ENCODE measurements around the gene UTF1. TPM values are rescaled to one million over a fixed set of nuclear protein-coding genes. Genes with fewer than 3 reads are reported as not detected.
"Not testable (repeated sequence)": the region's sequence is repeated elsewhere in the genome, so short reads cannot be mapped to it uniquely, and the experiment has no call there.

Gene UTF1
- total RNA-seq, 1 donor: under 0.01 TPM

DNA sequence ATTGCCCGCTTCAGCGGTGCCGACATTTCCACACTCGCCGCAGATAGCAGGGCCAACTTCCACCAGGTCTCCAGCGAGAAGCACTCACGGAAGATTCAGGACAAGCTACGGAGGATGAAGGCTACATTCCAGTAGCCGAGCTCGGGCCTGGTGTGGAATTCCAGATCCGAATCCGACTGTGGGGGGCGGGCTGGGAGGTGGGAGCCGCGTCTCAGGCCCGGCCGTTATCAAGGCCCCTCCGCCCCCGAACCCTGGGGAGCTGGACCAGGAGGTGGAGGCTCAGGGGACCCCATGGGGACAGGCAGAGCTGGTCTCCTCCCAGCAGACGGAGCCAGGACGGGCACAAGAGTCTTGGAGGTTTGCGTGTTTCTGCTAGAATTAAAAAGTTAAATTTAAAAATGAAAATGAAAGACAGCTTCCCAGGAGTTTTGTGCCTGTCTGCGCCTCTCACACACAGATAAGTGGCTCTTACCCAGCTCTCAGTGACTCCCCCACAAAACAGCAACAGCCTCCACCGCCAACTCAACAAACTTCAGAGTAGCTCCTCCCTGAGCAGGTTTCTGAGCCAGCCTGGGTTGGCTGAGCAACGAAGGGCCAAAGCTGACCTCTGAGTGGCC, 5.2 kb upstream of the UTF1 start:
- DNase-seq (ENCODE audit: low read depth in 2 of 3, low spot score in 2 of 3): no peak

DNA sequence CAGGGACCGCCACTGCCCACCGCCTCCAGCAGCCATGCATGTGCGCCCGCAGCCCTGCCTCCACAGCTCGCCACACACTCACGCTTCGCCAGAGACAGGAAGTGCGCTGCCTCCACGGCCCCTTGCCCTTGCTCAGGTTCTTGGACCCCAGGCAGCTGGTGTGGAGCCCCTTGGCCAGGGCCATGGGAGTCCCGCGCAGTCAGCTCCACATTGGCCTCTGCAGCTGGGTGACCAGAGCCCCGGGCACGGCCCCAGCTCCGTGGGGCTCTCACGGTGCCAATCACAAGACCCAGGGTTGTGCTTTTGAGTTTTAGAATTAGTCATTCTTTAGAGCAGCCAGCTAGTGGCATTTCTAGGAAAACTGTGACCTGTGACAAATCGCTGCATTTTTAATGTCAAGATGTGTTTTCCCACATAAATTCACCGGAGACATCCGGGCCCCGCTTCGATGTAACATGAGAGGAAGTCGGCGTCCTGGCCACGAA, 4.3 kb upstream of the UTF1 start:
- no peak for DNase-seq (ENCODE audit: low read depth in 2 of 3, low spot score in 2 of 3)

DNA sequence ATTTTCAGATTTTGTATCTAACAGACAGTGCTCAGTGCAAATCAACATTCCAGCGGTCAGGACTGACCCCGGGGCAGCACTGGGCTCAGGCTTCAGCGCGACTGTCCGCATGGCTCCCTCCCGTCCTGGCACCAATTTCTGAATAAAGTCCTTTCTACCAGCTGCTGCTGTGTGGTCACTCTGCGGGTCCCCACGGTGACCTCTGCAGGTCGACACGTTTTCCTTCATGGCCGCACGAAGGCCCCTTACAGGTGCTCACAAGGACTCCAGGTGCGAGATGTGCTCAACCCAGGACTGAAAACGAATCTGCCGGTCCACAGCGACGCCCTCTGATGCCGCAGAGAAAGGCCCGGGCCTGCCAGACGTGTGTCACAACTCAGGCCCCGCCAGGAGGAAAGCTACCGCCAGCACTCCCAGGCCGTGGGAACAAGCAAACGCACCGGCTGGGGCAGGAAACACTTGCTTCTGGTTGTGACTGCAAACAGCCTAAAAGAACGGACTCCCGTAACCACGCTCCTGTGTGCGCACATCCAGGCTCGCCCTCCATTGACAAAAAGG, 3.7 kb upstream of the UTF1 start:
- peak in 1 of 3 donors; percentile 57 for DNase-seq (ENCODE audit: low read depth in 2 of 3, low spot score in 2 of 3)

DNA sequence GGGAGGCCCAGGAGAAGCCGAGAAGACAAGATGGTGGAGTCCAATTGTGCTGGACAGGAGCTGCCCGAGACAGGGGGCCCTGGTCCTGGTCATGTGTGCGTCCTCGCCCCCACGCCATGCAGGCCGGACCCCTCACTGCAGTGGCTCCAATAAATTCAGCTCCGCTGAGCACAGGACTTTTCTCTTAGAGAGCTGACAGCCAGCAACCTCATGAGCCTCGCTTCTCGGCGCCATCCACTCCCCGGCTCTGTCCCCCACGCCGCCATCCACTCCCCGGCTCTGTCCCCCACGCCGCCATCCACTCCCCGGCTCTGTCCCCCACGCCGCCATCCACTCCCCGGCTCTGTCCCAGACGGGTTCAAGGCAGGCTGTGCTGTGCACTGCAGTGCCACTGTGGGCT, 2.8 kb upstream of the UTF1 start:
- DNase-seq (ENCODE audit: low read depth in 2 of 3, low spot score in 2 of 3): no peak

DNA sequence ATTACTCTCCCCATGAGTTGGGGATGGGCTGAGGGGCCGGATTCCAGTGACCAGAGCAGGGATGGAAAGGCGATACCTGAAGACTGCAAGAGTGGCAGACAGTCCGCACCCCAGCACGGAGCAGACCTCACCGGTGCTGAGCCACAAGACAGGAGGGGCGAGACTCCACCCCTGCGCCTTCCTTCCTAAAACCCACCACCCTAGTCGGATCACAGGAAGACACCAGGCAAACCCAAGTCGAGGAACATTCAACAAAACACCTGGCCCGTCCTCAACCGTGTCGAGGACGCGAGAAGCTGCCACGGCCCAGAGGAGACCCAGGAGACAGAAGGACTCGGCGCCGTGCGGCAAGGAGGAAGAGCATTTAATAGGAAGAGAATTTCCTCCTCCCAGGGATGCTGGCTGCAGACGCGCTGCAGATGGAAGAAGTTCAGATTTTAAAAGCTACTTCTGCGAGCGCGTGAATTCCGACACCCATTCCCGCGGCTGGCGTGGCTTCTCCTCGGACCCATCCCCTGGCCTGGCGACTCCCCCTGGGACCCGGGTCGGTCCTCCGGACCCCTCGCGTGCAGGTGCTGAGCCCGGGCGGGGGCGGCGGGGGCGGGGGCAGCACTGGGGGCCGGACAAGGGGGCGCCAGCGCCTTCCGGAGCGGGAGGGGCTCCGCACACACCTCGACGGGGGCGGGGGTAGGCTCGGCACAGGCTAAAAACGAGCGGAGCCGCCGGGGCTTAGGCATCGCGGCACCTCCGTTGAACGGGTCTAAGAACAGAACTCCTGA, 563 bp upstream of the UTF1 start:
- no peak for DNase-seq (ENCODE audit: low read depth in 2 of 3, low spot score in 2 of 3)

DNA sequence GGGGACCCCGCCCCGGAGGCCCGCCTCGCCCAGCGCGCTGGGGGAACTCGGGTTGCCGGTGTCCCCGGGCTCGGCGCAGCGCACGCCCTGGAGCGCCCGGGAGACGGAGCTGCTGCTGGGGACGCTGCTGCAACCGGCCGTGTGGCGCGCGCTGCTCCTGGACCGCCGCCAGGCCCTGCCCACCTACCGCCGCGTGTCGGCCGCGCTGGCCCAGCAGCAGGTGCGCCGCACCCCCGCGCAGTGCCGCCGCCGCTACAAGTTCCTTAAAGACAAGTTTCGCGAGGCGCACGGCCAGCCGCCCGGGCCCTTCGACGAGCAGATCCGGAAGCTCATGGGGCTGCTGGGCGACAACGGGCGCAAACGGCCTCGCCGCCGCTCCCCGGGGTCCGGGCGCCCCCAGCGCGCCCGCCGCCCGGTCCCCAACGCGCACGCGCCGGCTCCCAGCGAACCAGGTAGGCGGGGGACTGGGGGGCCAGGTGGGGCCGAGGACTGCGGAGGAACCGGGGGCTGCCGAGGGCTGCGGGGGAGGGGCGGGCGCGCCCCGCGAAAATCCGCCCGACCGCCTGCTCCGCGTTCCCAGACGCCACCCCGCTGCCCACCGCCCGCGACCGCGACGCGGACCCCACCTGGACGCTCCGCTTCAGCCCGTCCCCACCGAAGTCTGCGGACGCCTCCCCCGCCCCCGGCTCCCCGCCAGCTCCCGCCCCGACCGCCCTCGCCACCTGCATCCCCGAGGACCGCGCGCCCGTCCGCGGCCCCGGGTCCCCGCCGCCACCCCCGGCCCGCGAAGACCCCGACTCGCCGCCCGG, 574 bp downstream of the UTF1 start:
- DNase-seq (ENCODE audit: low read depth in 2 of 3, low spot score in 2 of 3): peak in 2 of 3 donors; percentile 76

DNA sequence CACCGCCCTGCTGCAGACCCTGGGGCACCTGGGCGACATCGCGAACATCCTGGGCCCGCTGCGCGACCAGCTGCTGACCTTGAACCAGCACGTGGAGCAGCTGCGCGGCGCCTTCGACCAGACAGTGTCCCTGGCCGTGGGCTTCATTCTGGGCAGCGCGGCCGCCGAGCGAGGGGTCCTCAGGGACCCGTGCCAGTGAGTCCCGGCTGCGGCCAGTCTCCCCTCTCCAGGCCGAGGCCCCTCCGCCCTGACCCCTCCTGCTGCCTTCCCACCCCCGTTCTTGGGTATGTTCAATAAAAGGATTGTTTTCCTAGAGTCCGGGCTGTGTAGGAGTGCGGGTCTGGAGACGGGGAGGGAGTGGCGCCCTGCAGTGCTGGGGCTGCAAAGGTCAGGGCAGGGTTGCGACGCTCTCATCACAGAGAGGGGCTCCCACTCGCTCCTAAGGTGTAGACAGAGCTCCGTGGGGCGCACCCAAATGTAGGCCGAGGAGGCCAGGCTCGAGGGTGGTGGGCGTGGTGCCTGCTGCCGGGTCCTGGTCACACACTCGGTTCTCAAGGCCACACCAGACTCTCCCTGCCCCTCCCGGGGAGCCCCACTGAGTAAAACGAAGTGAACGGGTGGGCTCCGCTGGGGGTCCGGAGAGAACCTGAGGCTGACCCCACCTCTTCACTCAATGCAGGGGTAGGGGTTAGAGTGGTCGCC, 1.4 kb downstream of the UTF1 start:
- no peak for DNase-seq (ENCODE audit: low read depth in 2 of 3, low spot score in 2 of 3)

DNA sequence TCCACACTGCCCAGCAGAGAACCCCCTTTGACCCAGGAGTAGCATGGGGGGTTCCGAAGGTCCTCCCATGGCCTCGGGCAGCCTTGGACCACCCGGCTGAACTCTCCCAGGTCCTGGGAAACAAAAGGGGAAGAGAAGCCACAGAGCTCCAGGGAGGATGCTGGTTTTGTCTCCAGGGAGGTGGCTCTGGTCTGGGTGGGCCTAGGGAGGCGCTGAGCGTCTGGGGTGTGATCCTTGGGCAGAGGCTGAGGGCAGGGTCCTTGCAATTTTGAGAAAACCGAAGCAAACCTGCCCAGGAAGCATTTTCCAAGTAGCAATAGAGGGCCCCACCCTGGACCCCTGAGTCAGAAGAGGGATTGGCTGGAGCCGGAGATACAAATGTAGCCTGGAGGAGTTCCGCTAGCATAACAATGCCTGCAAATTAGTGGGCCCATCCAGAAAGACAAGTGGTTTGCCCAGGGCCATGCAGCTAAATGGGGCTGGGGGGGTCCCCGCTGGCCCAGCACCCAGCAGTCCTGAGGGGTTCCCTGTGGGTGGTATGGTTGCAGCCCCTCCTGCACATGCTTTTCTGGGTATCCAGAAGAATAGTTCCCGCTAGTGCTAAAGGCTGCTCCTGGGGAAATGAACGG, 2.0 kb downstream of the UTF1 start:
- DNase-seq (ENCODE audit: low read depth in 2 of 3, low spot score in 2 of 3): no peak

DNA sequence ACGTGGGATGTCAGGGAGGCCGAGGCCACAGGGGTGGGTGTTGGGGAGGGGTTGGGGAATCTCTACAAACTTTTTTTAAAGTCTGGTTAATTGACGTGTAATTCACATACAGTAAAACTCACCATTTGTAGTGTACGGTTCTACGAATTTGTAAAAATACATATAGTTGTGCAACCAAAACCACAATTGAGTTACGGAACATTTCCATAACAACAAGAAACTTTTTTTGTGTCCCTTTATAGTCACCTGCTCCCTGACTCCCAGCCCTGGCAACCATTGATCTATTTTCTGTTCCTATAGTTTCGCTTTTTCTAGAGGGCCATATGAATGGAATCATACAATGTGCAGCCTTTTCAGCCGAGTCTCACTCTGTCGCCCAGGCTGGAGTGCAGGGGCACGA, 4.8 kb downstream of the UTF1 start:
- not testable (repeated sequence) for DNase-seq (ENCODE audit: low read depth in 2 of 3, low spot score in 2 of 3)

DNA sequence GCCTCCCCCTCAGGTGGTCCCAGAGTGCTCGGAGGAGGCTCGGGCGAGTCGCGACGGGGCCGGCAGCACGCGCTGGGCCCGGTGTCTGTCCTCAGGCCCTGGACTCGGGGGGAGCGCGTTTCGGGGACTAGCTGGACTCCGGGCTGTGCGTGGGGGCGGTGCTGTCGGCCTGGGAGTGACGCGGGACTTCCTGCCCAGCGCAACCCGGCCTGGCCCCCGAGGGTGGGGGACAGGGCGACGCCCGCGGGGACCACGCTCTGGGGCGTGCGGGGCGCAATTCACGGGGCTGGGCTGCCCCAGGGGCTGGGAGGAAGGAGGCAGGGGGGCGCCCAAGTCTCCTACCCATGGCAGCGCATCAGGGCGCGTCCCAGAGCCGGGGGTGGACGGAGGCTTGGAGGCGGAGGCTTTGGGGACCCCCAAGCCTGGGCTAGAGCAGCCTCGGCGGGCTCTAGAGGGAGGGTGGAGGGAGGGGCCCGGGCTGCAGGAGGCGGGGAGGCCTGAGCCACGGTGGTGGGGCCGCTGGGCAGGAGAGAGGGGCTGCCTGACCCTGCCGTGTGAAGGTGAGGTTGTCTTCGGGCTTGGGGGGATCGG, 5.3 kb downstream of the UTF1 start:
- no peak for DNase-seq (ENCODE audit: low read depth in 2 of 3, low spot score in 2 of 3)

DNA sequence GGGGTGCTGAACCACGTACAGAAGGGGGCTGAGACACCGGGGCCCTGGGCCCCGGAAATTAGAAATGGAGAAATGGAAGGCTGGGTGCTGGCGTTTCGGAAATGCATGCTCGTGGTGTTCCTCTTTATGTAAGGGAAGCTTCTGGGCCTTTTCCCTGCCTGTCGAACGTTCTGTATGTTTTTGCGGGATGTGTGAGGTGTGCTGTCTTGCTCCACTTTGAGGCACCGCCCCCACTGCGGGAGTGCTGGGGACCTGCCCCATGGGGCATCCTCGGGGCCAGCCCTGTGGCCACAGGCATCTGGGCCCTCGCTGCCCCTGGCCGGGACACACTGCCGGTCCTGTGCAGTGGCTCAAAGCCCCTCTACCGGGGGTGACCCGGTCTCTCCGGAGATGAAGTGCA, 5.9 kb downstream of the UTF1 start:
- DNase-seq (ENCODE audit: low read depth in 2 of 3, low spot score in 2 of 3): no peak

DNA sequence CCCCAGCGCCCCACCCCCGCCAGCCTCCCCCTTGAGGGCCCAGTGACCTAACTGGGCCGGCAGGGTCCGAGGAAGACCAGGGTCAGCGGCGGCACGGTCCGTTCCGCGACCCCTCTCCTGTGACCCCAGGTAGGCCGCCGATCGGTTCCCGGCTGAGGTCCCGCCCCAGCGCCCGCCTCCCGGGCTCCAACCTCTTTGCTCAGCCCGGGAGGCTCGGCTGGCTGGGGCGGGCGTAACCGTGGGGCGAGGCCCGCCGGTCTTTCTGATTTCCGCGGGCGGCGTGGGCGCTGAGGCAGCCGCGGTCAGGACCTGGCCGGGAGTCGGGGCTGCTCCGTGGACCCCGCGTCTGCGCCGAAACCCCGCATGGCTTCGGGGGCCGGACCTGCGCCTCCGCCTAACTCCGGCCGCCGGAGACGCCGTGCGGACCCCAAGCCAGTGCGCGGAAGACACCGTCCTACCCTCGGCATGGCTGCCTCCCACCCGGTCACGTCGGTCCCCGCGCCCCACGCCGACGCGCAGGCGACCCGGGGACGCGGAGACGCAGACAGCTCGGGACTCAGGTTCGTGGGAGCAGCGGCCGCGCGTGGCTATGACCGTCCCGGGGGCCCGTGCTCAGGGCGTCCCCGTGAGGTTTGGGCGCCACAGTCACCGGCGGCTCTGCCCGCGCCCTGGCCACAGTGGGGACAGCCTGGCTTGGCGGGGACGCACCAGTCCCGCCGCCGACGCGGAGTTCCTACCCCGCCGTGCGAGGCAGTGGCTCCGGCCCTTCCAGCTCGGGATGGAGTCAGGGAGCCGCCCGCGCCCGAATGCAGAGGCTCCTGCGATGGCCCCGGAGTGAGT, 6.6 kb downstream of the UTF1 start:
- no peak for DNase-seq (ENCODE audit: low read depth in 2 of 3, low spot score in 2 of 3)

DNA sequence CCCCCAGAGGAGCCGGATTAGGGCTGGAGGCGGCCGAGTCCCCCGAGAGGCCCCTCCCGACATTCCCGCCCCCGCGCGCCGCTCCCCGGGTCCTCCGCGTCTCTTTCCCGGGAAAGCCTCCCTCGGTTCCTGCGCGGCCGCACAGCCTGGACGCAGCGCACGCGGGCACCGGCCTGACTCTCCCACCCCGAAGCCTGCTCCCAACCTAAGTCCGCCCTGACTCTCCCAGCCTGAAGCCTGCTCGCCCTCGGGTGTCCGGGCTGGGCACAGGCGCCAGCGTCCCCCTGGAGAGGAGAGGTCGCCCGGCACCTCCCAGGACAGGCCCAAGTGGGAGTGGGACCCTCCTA, 7.2 kb downstream of the UTF1 start:
- DNase-seq (ENCODE audit: low read depth in 2 of 3, low spot score in 2 of 3): no peak

DNA sequence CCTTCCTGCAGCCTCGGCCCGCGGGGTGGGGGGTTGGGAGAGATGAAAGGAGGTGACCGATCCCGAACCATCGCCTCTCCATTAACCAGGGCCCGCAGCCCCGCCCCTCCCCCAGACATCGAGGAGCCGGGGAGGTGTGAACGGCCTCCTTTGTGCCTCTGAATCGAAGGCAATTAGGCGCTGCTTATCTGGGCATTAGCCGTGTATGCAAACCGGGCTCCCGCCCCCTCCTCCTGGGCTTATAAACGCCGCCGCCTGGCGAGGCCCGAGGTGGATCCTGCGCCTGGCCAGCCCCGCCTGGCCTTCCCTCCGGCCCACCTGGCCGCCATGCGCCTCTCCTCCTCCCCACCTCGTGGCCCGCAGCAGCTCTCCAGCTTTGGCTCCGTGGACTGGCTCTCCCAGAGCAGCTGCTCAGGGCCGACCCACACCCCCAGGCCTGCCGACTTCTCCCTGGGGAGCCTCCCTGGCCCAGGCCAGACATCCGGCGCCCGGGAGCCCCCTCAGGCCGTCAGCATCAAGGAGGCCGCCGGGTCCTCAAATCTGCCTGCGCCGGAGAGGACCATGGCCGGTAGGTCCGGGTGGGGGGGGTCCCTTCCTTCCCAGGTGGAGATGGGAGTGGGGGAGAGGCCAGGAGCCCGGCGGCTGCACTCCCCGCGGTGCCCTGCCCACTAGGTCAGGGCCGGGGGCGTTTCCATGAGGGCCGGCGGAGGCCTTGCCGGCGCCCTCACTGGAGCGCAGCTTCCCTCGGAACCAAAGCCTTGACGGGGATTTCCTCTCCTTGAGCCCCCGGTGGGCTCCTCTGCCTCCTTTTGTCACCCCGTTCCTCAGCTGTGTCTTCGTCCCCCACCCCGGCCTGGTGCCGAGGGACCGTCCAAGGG, 7.8 kb downstream of the UTF1 start, which contains the start of gene VENTX:
Gene VENTX, plus strand, starts transcription at position 268 of the 878 bp plus-strand sequence. Its CDS starts 60 bp downstream, at position 328.
- DNase-seq (ENCODE audit: low read depth in 2 of 3, low spot score in 2 of 3): no peak

DNA sequence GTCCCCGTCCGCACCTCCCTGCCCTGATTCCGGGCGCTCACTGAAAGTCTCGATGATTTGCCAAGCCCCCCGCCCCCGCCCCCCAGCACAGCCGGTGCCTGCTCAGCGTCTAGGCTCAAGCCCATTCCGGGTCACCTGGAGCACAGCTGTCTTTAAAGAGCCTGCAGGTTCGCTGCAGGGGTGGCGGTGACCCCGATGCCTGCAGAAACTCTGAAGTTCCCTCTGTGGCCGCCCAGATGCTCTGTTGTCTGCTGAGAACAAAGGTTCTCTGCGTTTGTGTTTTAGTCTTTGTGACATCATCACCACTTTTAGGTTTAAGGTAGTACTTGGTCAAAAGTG, 8.4 kb downstream of the UTF1 start:
- no peak for DNase-seq (ENCODE audit: low read depth in 2 of 3, low spot score in 2 of 3)

DNA sequence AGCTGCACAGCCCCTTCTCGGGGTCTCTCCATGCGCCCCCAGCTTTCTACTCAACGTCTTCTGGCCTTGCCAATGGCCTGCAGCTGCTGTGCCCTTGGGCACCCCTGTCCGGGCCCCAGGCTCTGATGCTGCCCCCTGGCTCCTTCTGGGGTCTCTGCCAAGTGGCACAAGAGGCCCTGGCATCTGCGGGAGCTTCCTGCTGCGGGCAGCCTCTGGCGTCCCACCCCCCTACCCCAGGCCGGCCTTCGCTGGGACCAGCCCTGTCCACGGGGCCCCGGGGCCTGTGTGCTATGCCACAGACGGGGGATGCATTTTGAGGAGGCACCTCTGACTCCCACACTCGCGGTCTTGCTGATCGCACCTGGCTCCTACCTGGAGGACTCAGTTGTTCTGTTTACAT, 10.0 kb downstream of the UTF1 start:
- DNase-seq (ENCODE audit: low read depth in 2 of 3, low spot score in 2 of 3): no peak

DNA sequence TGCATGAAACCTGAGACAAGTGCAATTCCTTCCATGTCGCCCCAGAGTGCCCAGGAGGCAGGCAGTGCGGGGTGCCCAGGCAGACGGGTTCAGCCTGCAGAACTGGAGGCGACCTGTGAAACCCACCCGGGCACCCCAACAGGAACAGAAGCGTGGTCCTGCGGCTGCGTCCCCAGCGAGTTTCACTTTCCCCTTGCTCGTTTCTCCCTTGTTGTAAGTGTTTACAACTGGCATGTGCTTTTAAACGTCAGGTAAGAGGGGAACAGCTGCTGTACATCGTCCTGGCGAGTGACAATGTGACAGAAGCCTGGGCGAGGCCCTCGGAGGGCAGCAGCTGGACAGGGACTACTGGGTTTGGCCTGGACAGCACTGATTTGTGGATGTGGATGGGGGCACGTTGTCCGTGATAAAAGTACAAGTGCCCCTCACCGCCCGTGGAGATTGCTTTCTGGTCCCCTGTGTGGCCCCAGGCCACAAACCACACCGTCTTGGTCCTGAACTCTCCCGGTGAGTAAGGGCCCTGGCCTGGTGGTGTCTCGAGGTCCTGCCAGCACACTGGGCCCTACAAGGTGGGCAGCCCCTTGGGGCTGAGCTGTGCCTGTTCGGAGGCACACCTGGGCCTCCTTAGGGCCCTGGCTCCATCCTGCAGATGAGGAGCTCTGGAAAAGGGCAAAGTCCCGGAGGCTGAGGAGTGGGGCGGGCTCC, 11.6 kb downstream of the UTF1 start:
- DNase-seq (ENCODE audit: low read depth in 2 of 3, low spot score in 2 of 3): peak in 1 of 3 donors; percentile 58

Measured in hematopoietic multipotent progenitor cell (in vitro differentiated cells).